Adrenal gland (tissue), 12 donors: ENCODE measurements around the gene CFAP45. TPM values are rescaled to one million over a fixed set of nuclear protein-coding genes. Genes with fewer than 3 reads are reported as not detected.

ENCODE experiments used
- DNase-seq, 7 donors: peaks; one replicate each; pipeline ENCODE4 v3.0.0-alpha.2; 2019 to 2020
- H3K27ac ChIP-seq, 5 donors: fragments of 200-600 bp; sonication (generic) in 4 of 5; 1 replicate in 3 of 5; 2 replicates in 2 of 5; pipeline versions ENCODE4 v1.5.1 to v1.8.0; 2016 to 2020; ENCODE audit warnings: mild to moderate bottlenecking in 1 of 5
- H3K27me3 ChIP-seq: fragments of 200-600 bp; 2 replicates; pipeline ENCODE4 v1.8.0; 2021
- H3K36me3 ChIP-seq, 2 donors: fragments of 200-600 bp; replicated peaks in 1 of 2; 1 replicate in 1 of 2; 2 replicates in 1 of 2; pipeline versions ENCODE4 v1.5.1 to v1.8.0; 2018 to 2022
- H3K4me1 ChIP-seq, 2 donors: fragments of 200-600 bp; replicated peaks in 1 of 2; 1 replicate in 1 of 2; 2 replicates in 1 of 2; pipeline versions ENCODE4 v1.5.1 to v1.8.0; 2018 to 2021
- H3K4me3 ChIP-seq, 4 donors: fragments of 200-600 bp; sonication (generic) in 3 of 4; one replicate each; pipeline ENCODE4 v1.5.1; 2016 to 2018
- H3K9me3 ChIP-seq, 3 donors: fragments of 200-600 bp; sonication (generic) in 1 of 3; replicated peaks in 1 of 3; 1 replicate in 2 of 3; 2 replicates in 1 of 3; pipeline versions ENCODE4 v1.5.1 to v1.8.0; 2016 to 2021
- POLR2A ChIP-seq, 2 donors: fragments of 450-650 bp; IDR thresholded peaks; one replicate each; pipeline ENCODE4 v1.6.1; 2017; ENCODE audit warnings: antibody characterized with exemption in 2 of 2, mild to moderate bottlenecking in 2 of 2, moderate library complexity in 1 of 2
- WGBS, 4 donors: extraction: QIAGEN DNeasy Blood & Tissue Kit in 2 of 4; methylation state at CpG; one replicate each; pipeline versions ENCODE4 v1.1.5 to v1.1.7; 2013 to 2017; 5-methylcytosine and 5-hydroxymethylcytosine counted together
- intact Hi-C, 2 donors: fragments of 100-400 bp; cut with DNase I; formaldehyde crosslinking; loops; one replicate each; pipeline versions ENCODE4 v1.14.1 to v1.15.0; 2022 to 2023
- polyA plus RNA-seq, 3 donors: library from polyadenylated mRNA; stranded (reverse); fragments of 200-250 nt in 2 of 3; fragments of 350-450 nt in 1 of 3; fragmentation: Illumina TruSeq in 1 of 3; extraction: RNeasy Lipid Tissue Mini Kit (QIAGEN cat#74804) in 1 of 3; gene quantifications; one replicate each; pipeline ENCODE4 v1.2.3, GENCODE V29; 2013 to 2014
- total RNA-seq, 9 donors: library from RNA; depleted of rRNA in 4 of 9; stranded (reverse); fragments of >200 nt in 4 of 9; fragments of 120-200 nt in 1 of 9; fragmentation: NEBNext Ultra II Directional in 1 of 9; extraction: Animal tissue kit (Norgen Biotek cat#: 25700) in 1 of 9; gene quantifications; one replicate each; pipeline versions ENCODE4 v1.1.0 to v1.2.4, GENCODE V29; 2013 to 2023
- TF ChIP-seq, protein P1 (sequence below), 6 experiments: fragments of 450-650 bp in 4 of 6; fragments of 200-600 bp in 2 of 6; sonication (generic) in 1 of 6; IDR thresholded peaks; 1 replicate in 5 of 6; 2 replicates in 1 of 6; pipeline versions ENCODE4 v1.5.1 to v1.8.0; 2016 to 2021; ENCODE audit warnings: antibody characterized with exemption in 6 of 6, mild to moderate bottlenecking in 2 of 6, moderate library complexity in 1 of 6
- donor health status: healthy with polysubstance abuse.
- donor health status: Bipolar disorder and iron deficiency.
- donor health status: DM: yes; HTN: yes; CAD: no.
- donor health status: DM: no; HTN: no; CAD: no.
- donor health status: DM: no; HTN: no; CAD: no.
- donor health status: DM: yes; HTN: yes; CAD: no.

Gene CFAP45
- total and polyA plus RNA-seq, 12 donors = 0.14 to 0.81 (median 0.35) TPM; not detected in 6

DNA sequence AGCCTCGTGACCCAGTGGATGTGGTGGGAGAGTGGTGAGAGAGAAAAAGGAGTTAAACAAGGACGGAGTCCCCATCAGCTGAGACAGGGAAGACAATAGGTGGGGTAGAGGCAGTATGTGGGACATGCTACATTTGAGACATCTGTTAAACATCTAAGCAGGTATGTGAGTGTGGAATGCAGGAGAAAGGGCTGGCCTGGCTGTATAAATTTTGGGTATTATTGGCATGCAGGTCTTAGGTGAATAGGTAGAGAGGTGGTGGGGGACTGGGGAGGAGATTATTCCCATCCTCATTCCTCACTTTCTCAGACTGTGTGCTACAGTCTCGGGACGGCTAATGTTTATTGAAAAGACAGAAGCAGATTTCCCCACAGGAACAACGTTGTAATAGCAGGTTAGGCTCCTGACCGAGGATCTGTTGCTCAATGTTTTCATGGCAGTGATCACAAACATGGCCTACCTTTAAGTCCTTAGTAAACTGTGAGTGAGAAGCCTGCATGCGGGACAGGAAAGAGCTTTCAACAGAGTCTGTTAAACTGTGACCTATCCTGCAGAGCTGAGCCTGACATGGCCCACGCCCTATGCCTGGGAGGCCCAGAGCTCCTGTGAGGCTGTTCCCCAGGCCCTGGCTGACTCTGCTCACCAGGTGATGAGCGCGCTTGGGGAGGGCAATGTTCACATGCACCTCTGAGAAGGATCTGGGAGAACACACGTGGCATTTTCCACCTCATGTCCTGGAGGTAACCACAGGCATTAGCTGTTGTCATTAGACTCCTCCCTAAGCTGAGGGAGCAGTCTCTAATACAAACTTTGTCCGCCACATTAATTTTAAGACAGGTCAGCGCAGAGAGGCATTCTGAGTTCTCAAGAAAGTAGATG, 54.0 kb downstream of the CFAP45 start:
- no peaks in the 10 kb centered on the region for H3K27me3 ChIP-seq
- H3K4me3 ChIP-seq = no peak overlapping the region
- TF ChIP-seq POLR2A (IDR thresholded peaks at IDR 0.05) = no peak
- TF ChIP-seq, protein P1, sequence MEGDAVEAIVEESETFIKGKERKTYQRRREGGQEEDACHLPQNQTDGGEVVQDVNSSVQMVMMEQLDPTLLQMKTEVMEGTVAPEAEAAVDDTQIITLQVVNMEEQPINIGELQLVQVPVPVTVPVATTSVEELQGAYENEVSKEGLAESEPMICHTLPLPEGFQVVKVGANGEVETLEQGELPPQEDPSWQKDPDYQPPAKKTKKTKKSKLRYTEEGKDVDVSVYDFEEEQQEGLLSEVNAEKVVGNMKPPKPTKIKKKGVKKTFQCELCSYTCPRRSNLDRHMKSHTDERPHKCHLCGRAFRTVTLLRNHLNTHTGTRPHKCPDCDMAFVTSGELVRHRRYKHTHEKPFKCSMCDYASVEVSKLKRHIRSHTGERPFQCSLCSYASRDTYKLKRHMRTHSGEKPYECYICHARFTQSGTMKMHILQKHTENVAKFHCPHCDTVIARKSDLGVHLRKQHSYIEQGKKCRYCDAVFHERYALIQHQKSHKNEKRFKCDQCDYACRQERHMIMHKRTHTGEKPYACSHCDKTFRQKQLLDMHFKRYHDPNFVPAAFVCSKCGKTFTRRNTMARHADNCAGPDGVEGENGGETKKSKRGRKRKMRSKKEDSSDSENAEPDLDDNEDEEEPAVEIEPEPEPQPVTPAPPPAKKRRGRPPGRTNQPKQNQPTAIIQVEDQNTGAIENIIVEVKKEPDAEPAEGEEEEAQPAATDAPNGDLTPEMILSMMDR (IDR thresholded peaks at IDR 0.05) = no peak
- H3K36me3 ChIP-seq = no peaks in the 10 kb centered on the region
- no peak for DNase-seq
- no peak overlapping the region for H3K27ac ChIP-seq
- intact Hi-C loops = no loop called here
- H3K9me3 ChIP-seq = no peaks in the 10 kb centered on the region
- WGBS, 4 donors = 84 to 94% (median 89%) methylated on average over 10 to 13 of the region's 13 CpGs
- H3K4me1 ChIP-seq = peaks cover 3 to 5% of the 10 kb centered on the region in 2 donors

DNA sequence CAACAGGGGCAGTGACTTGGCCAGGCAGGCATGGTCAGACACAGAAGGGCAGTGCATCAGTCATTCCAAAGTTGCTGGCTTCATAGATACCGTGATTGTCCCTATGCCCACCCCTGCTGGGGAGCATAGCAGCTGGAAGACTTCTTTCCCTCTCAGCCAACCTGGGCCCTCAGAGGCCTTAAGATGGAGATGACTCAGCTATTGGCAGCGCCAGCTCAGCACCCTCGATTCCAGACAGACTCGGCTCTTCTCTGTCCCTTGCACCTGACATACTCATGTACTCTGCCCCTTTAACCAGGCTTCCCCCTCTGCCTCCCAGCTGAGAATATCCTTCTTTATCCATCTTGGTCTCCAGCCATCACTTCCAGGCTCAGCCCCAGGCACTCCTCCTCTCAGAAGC, 56.5 kb downstream of the CFAP45 start:
- H3K27ac ChIP-seq = no peak overlapping the region
- intact Hi-C loops = no loop called here
- no peak overlapping the region for H3K4me3 ChIP-seq
- no peaks in the 10 kb centered on the region for H3K4me1 ChIP-seq
- no peaks in the 10 kb centered on the region for H3K9me3 ChIP-seq
- no peaks in the 10 kb centered on the region for H3K27me3 ChIP-seq
- no peak for DNase-seq
- WGBS, 4 donors = 62 to 86% (median 74%) methylated on average over 4 of the region's 4 CpGs
- H3K36me3 ChIP-seq = no peaks in the 10 kb centered on the region
- TF ChIP-seq POLR2A (IDR thresholded peaks at IDR 0.05) = no peak
- TF ChIP-seq, protein P1 (IDR thresholded peaks at IDR 0.05) = no peak

DNA sequence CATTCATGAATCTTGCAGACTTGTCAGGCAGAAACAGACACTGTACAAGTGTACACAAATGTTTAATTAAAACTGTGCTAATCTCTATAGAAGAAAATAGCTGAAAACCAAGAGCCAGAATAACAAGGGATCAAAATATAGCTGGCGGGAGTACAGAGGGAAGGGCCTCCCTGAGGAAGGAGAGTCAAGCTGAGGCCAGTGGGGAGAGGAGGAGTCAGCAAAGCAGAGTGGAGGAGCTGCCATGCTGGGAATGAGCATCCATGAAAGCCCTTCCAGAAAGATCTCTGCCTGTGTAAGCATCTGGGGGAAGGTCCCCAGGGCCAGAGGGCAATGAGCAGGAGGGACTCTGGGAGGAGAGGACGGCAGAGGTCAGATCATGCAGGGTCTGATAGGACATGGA, 58.2 kb downstream of the CFAP45 start:
- H3K4me1 ChIP-seq = no peaks in the 10 kb centered on the region
- no peaks in the 10 kb centered on the region for H3K27me3 ChIP-seq
- intact Hi-C loops = no loop called here
- no peak for DNase-seq
- no peaks in the 10 kb centered on the region for H3K9me3 ChIP-seq
- no peaks in the 10 kb centered on the region for H3K36me3 ChIP-seq
- WGBS, 4 donors = 75 to 83% (median 78%) methylated on average over 2 of the region's 2 CpGs
- TF ChIP-seq, protein P1 (IDR thresholded peaks at IDR 0.05) = no peak
- TF ChIP-seq POLR2A (IDR thresholded peaks at IDR 0.05) = no peak
- H3K4me3 ChIP-seq = no peak overlapping the region
- no peak overlapping the region for H3K27ac ChIP-seq

DNA sequence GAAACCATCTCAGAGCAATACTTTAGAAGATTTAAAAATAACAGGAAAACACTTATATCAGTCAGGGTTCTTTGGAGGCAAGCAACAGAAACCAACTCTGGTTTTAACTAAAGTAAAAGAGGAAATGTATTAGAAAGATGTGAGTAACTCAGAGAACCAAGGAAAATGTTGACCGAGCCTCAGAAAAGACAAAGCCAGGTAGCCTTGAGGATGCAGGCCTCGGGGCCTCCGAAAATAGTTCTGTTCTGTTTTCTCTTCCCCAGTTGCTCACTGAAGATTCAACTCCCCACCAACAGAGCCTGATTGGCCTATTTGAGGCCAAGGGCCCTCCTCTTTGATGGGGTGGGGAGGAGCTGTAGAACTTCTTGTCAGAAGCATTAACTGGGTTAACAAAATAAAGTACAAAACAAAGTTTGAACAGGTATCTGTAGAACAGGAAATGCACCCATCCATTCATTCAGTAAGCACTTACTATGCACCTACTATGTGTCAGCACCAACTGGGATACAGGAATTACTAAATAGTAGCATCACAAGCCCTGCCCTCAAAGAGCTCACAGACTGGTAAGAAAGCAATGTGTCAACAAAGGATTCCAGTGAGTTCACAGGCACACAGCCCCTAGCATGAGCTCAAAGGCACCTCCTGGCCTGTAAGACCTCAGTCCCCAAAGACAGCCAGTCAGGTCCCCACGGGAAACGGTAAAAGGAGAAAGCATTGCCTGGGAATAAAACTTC, 60.7 kb downstream of the CFAP45 start:
- Histone ChIP-seq H3K9me3 (no peaks in the 10 kb centered on the region), H3K27ac (no peak overlapping the region), H3K4me3 (no peak overlapping the region), H3K36me3 (no peaks in the 10 kb centered on the region), H3K4me1 (no peaks in the 10 kb centered on the region), H3K27me3 (no peaks in the 10 kb centered on the region)
- TF ChIP-seq POLR2A (IDR thresholded peaks at IDR 0.05) = no peak
- TF ChIP-seq, protein P1 (IDR thresholded peaks at IDR 0.05) = no peak
- intact Hi-C loops = no loop called here
- WGBS, 4 donors = 93 to 97% (median 95%) methylated on average over 5 of the region's 5 CpGs
- DNase-seq = no peak
